GM19467 (cell line): ENCODE data around the gene KRTAP5-2.

Source experiments
- ATAC-seq: cut with Tn5 transposase; IDR thresholded peaks from one replicate; pipeline ENCODE4 v1.9.1; 2021; ENCODE audit warnings: mild to moderate bottlenecking, moderate library complexity; ENCODE audit not compliant: unreplicated experiment

The KRTAP5-2 gene

DNA sequence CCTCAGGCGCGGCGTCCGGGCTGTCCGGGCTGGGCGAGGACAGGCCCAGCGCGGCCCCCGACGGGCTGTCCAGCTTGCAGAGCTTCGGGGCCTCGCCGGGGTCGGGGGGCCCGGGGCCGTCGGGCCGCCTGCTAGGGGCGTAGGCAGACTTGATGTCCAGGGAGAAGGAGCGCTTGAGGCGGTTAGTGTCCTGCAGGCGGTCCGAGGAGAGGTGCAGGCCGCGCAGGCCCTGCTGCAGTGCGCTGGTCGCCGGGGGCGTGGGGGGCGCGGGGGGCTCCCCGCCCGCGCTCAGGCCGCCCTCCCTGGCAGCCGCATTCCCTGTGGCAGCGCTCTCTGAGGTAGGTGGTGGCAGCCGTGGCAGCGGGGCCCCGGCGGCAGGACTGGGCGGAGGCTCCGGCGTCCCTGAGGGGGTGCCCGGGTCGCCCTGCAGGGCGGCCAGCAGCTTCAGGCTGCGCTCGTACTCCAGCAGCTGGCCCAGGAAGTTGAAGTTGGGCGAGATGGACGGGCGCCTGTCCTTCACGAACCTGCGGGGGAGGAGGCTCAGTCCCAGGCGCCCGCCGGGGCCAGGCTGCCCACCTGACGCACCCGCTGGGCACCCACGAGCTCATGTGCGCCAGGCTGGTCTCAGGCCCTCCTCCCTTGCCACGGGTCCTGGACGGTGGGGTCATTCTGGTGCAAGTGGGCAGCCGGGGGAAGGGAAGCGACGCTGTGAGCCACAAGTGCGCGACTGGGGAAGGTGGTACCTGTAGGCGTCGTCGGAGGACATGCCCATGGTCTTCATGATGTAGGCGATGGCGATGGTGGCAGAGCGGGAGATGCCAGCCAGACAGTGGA is 40.8 kb downstream of the KRTAP5-2 start:
- no peak for ATAC-seq

- ATAC-seq = no peak
Measured at GRCh38 chr11:1556278-1556902, 41.7 kb downstream of the KRTAP5-2 start.

GRCh38 chr11:1555713-1556153 is 42.4 kb downstream of the KRTAP5-2 start:
- no peak for ATAC-seq

- no peak for ATAC-seq
Measured at GRCh38 chr11:1554981-1555712, 42.9 kb downstream of the KRTAP5-2 start.

- no peak for ATAC-seq
Measured at GRCh38 chr11:1553808-1554594, 44.1 kb downstream of the KRTAP5-2 start.

DNA sequence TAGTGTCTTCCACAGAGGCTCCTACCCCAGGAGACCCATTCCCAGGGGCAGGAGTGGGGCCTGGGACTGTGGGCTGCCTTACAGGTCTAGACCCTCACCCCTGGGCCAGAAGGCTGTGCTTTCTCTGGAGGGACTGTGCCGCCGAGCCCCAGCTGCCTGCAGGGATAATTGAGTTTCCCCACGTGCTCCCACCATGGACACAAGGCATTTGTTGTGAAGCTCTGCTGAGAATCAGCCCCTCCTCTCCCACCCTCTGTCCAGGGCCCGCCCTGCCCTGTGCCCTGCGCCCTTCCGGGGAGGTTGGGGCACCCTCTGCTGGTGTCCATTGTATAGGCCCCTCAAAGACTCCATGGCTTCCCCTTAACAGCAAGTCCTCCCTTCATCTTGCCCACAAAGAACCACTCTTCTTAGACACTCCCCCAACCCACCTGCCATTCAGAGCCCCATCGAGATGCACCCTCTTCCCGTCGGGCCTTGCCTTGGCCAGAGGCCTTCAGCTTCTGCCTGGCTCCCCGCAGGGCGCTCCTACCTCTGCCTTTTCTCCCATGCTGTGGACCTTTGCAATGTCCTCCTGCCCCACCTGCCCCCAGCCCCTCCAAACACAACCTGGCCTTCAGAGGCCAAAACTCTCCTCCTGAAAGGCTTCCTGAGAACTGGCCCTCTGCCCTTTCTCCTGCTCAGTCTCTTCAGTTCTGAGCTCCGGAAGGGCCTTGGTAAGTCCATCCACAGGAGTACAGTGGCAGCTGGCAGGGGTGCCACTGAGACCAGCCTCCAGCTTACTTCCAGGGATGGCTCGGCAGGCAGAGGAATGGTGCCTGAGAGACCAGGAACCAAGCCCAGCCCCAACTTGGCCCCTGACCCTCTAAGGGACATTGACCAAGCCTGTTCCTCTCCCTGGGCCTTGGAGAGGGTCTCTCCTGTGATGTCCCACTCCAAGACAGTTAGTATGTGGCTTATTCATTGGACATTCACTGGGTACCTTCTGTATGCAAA is 48.5 kb downstream of the KRTAP5-2 start:
- no peak for ATAC-seq

- ATAC-seq = no peak
Measured at GRCh38 chr11:1548221-1549070, 49.6 kb downstream of the KRTAP5-2 start.

DNA sequence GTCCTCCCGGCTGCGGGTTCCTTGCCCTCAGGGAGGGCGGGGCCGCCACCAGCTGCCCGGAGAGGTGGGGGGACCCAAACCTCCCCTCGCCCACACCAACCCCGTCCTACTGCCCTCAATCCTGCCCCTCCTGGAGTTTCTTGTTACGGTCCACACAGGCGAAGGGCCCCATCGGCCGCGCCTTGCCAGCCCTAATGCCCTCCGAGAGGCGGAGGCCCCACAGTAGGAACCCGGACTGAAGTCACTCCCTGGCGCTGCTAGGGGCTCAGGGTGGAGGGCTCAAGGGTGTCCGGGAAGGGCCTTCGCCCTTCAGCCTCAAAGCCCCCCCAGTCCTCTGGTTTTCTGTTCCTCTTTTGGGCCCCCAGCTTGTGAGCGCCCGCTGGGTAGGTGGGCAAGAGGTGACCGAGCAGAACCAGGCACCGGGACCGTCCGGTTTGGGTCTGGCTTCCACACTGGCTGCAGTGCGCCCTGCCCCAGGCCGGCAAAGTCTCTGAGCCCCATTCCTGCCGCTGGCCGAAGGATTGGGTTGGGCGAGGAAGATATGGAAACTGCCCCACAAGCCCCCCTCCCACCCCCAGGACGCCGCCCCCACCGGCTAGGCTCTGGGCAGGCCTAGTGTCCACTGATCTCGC is 50.5 kb downstream of the KRTAP5-2 start:
- ATAC-seq = no peak
